MG63 (cell line): ENCODE results near the gene SNAP25. TPM values are rescaled to one million over a fixed set of nuclear protein-coding genes. Genes with fewer than 3 reads are reported as not detected.
A peak's percentile ranks its signal among the peaks of the same experiment; 100 is the strongest.

ENCODE experiments used
- DNase-seq: peaks from one replicate; pipeline ENCODE4 v3.0.0-alpha.2; 2020
- H3K27me3 ChIP-seq: fragments of 250-450 bp; sonication (Bioruptor Pico); 2 replicates; pipeline ENCODE4 v1.5.1; 2020; ENCODE audit warnings: mild to moderate bottlenecking, moderate library complexity
- H3K36me3 ChIP-seq: fragments of 250-450 bp; sonication (Bioruptor Pico); 2 replicates; pipeline ENCODE4 v1.5.1; 2020; ENCODE audit warnings: mild to moderate bottlenecking, moderate library complexity
- H3K4me3 ChIP-seq: fragments of 250-450 bp; sonication (Bioruptor Pico); 2 replicates; pipeline ENCODE4 v1.5.1; 2020; ENCODE audit warnings: mild to moderate bottlenecking, moderate library complexity
- H3K9me3 ChIP-seq: fragments of 250-450 bp; sonication (Bioruptor Pico); 2 replicates; pipeline ENCODE4 v1.5.1; 2020; ENCODE audit warnings: mild to moderate bottlenecking, moderate library complexity
- total RNA-seq: library from RNA; depleted of rRNA; stranded (reverse); fragments of >200 nt; shearing (Covaris generic); gene quantifications from 2 replicates; pipeline ENCODE4 v1.2.3, GENCODE V29; 2014; ENCODE audit warnings: low replicate concordance

The SNAP25 gene
- total RNA-seq, 1 experiment from 2014 or later, result not detected

GRCh38 chr20:10242166-10242565 is 23.5 kb downstream of the SNAP25 start:
- 0 out of 2 replicates have a peak, but pooled peaks cover 2% of the 10 kb centered on the region for H3K27me3 ChIP-seq
- no peaks in the 10 kb centered on the region for H3K36me3 ChIP-seq
- H3K9me3 ChIP-seq, result no peaks in the 10 kb centered on the region
- H3K4me3 ChIP-seq, result no peak overlapping the region
- no peak for DNase-seq

GRCh38 chr20:10247440-10247839 is 28.8 kb downstream of the SNAP25 start:
- Histone ChIP-seq H3K27me3 (peaks cover 4% of the 10 kb centered on the region; the same call in 1 of the 2 replicates), H3K36me3 (no peaks in the 10 kb centered on the region), H3K4me3 (no peak overlapping the region), H3K9me3 (no peaks in the 10 kb centered on the region)
- DNase-seq, result no peak

- Histone ChIP-seq H3K4me3 (no peak overlapping the region), H3K27me3 (peaks cover 2% of the 10 kb centered on the region; the same call in 1 of the 2 replicates), H3K9me3 (no peaks in the 10 kb centered on the region), H3K36me3 (no peaks in the 10 kb centered on the region)
- peak; percentile 5 for DNase-seq
Measured at GRCh38 chr20:10249048-10249770, 30.6 kb downstream of the SNAP25 start.

GRCh38 chr20:10249822-10250221 is 31.2 kb downstream of the SNAP25 start:
- no peak for DNase-seq
- Histone ChIP-seq H3K9me3 (no peaks in the 10 kb centered on the region), H3K4me3 (no peak overlapping the region), H3K36me3 (no peaks in the 10 kb centered on the region), H3K27me3 (peaks cover 2% of the 10 kb centered on the region; the same call in 1 of the 2 replicates)

- peaks cover 2% of the 10 kb centered on the region for H3K27me3 ChIP-seq
- no peak for DNase-seq
- H3K4me3 ChIP-seq, result no peak overlapping the region
- no peaks in the 10 kb centered on the region for H3K36me3 ChIP-seq
- H3K9me3 ChIP-seq, result no peaks in the 10 kb centered on the region
Measured at GRCh38 chr20:10250902-10251301, 32.3 kb downstream of the SNAP25 start.

GRCh38 chr20:10253780-10254179 is 35.1 kb downstream of the SNAP25 start:
- Histone ChIP-seq H3K36me3 (no peaks in the 10 kb centered on the region), H3K9me3 (no peaks in the 10 kb centered on the region), H3K4me3 (no peak overlapping the region), H3K27me3 (no peaks in the 10 kb centered on the region; the same call in none of the 2 replicates)
- no peak for DNase-seq

GRCh38 chr20:10255846-10256245 is 37.2 kb downstream of the SNAP25 start:
- H3K27me3 ChIP-seq, result no peaks in the 10 kb centered on the region; the same call in 1 of the 2 replicates
- no peak for DNase-seq
- no peaks in the 10 kb centered on the region for H3K36me3 ChIP-seq
- H3K4me3 ChIP-seq, result no peak overlapping the region
- H3K9me3 ChIP-seq, result no peaks in the 10 kb centered on the region

GRCh38 chr20:10259166-10259565 is 40.5 kb downstream of the SNAP25 start:
- Histone ChIP-seq H3K4me3 (no peak overlapping the region), H3K36me3 (no peaks in the 10 kb centered on the region), H3K9me3 (no peaks in the 10 kb centered on the region), H3K27me3 (no peaks in the 10 kb centered on the region; the same call in 1 of the 2 replicates)
- DNase-seq, result no peak

GRCh38 chr20:10260316-10260715 is 41.7 kb downstream of the SNAP25 start:
- Histone ChIP-seq H3K9me3 (no peaks in the 10 kb centered on the region), H3K4me3 (no peak overlapping the region), H3K27me3 (no peaks in the 10 kb centered on the region), H3K36me3 (no peaks in the 10 kb centered on the region)
- no peak for DNase-seq

GRCh38 chr20:10261702-10262101 is 43.1 kb downstream of the SNAP25 start:
- Histone ChIP-seq H3K36me3 (no peaks in the 10 kb centered on the region), H3K9me3 (no peaks in the 10 kb centered on the region), H3K4me3 (no peak overlapping the region), H3K27me3 (no peaks in the 10 kb centered on the region)
- no peak for DNase-seq

GRCh38 chr20:10263385-10264165 is 44.9 kb downstream of the SNAP25 start:
- Histone ChIP-seq H3K27me3 (no peaks in the 10 kb centered on the region), H3K4me3 (no peak overlapping the region), H3K9me3 (no peaks in the 10 kb centered on the region), H3K36me3 (no peaks in the 10 kb centered on the region)
- DNase-seq, result no peak

GRCh38 chr20:10264166-10264558 is 45.5 kb downstream of the SNAP25 start:
- H3K9me3 ChIP-seq, result no peaks in the 10 kb centered on the region
- DNase-seq, result no peak
- H3K27me3 ChIP-seq, result no peaks in the 10 kb centered on the region
- H3K4me3 ChIP-seq, result no peak overlapping the region
- H3K36me3 ChIP-seq, result no peaks in the 10 kb centered on the region

GRCh38 chr20:10268636-10269035 is 50.0 kb downstream of the SNAP25 start:
- no peaks in the 10 kb centered on the region for H3K27me3 ChIP-seq
- H3K4me3 ChIP-seq, result no peak overlapping the region
- H3K9me3 ChIP-seq, result no peaks in the 10 kb centered on the region
- no peaks in the 10 kb centered on the region for H3K36me3 ChIP-seq
- no peak for DNase-seq

GRCh38 chr20:10270630-10271029 is 52.0 kb downstream of the SNAP25 start:
- no peak for DNase-seq
- H3K27me3 ChIP-seq, result no peaks in the 10 kb centered on the region
- no peaks in the 10 kb centered on the region for H3K9me3 ChIP-seq
- no peak overlapping the region for H3K4me3 ChIP-seq
- H3K36me3 ChIP-seq, result no peaks in the 10 kb centered on the region

GRCh38 chr20:10271494-10272219 is 53.0 kb downstream of the SNAP25 start:
- Histone ChIP-seq H3K9me3 (no peaks in the 10 kb centered on the region), H3K4me3 (no peak overlapping the region), H3K27me3 (no peaks in the 10 kb centered on the region), H3K36me3 (no peaks in the 10 kb centered on the region)
- DNase-seq, result no peak

GRCh38 chr20:10276878-10277580 is 58.4 kb downstream of the SNAP25 start:
- Histone ChIP-seq H3K9me3 (no peaks in the 10 kb centered on the region), H3K36me3 (no peaks in the 10 kb centered on the region), H3K27me3 (peaks cover 19% of the 10 kb centered on the region), H3K4me3 (no peak overlapping the region)
- DNase-seq, result no peak
